GM19238 (cell line): ENCODE results near the gene NDST4.

Experiments used
- DNase-seq: peaks from one replicate; pipeline ENCODE4 v3.0.0; 2011; ENCODE audit warnings: low spot score; ENCODE audit not compliant: insufficient read length

Gene NDST4

GRCh38 chr4:115113506-115114106 is at the start of gene NDST4:
NDST4 (minus strand) TSS chr4:115113620; CDS start chr4:115077036, 36,584 bp downstream.
- DNase-seq, result no peak

GRCh38 chr4:115159141-115159540 is 45.7 kb upstream of the NDST4 start:
- DNase-seq, result no peak

- no peak for DNase-seq
Measured at GRCh38 chr4:115158296-115158695, 44.9 kb upstream of the NDST4 start.

GRCh38 chr4:115154826-115155225 is 41.4 kb upstream of the NDST4 start:
- DNase-seq, result no peak

- no peak for DNase-seq
Measured at GRCh38 chr4:115152965-115153364, 39.5 kb upstream of the NDST4 start.

- no peak for DNase-seq
Measured at GRCh38 chr4:115152081-115152480, 38.7 kb upstream of the NDST4 start.

GRCh38 chr4:115149106-115149505 is 35.7 kb upstream of the NDST4 start:
- DNase-seq, result no peak

- no peak for DNase-seq
Measured at GRCh38 chr4:115145393-115146160, 32.2 kb upstream of the NDST4 start.

- DNase-seq, result no peak
Measured at GRCh38 chr4:115128037-115128436, 14.6 kb upstream of the NDST4 start.

- no peak for DNase-seq
Measured at GRCh38 chr4:115126491-115126890, 13.1 kb upstream of the NDST4 start.

- DNase-seq, result no peak
Measured at GRCh38 chr4:115121351-115122043, 8.1 kb upstream of the NDST4 start.

GRCh38 chr4:115119804-115120352 is 6.5 kb upstream of the NDST4 start:
- DNase-seq, result no peak

- no peak for DNase-seq
Measured at GRCh38 chr4:115117651-115118050, 4.2 kb upstream of the NDST4 start.

- no peak for DNase-seq
Measured at GRCh38 chr4:115110191-115111181, 2.9 kb downstream of the NDST4 start.

- no peak for DNase-seq
Measured at GRCh38 chr4:115108850-115109249, 4.6 kb downstream of the NDST4 start.

- DNase-seq, result no peak
Measured at GRCh38 chr4:115107411-115107810, 6.0 kb downstream of the NDST4 start.

- no peak for DNase-seq
Measured at GRCh38 chr4:115101675-115102074, 11.7 kb downstream of the NDST4 start.

GRCh38 chr4:115090483-115091075 is 22.8 kb downstream of the NDST4 start:
- no peak for DNase-seq

GRCh38 chr4:115082633-115083032 is 30.8 kb downstream of the NDST4 start:
- no peak for DNase-seq

GRCh38 chr4:115076691-115077090 is 36.7 kb downstream of the NDST4 start:
- no peak for DNase-seq

GRCh38 chr4:115058533-115058932 is 54.9 kb downstream of the NDST4 start:
- no peak for DNase-seq
